HUES48 (cell line): Measurements from ENCODE around the gene HYDIN.
"Not testable (repeated sequence)": the region's sequence is repeated elsewhere in the genome, so short reads cannot be mapped to it uniquely, and the experiment has no call there.

ENCODE experiments used
- H3K27ac ChIP-seq: one replicate; pipeline ENCODE4 v1.7.0; 2013; ENCODE audit warnings: low read depth, low read length, inconsistent platforms
- H3K27me3 ChIP-seq: 2 replicates; pipeline ENCODE4 v1.6.1; 2013; ENCODE audit warnings: mild to moderate bottlenecking, low read length; ENCODE audit not compliant: control insufficient read depth, insufficient read depth
- H3K36me3 ChIP-seq: 2 replicates; pipeline ENCODE4 v1.6.1; 2013; ENCODE audit warnings: low read length; ENCODE audit not compliant: control insufficient read depth, insufficient read depth
- H3K4me1 ChIP-seq: 2 replicates; pipeline ENCODE4 v1.6.1; 2013; ENCODE audit warnings: mild to moderate bottlenecking, low read length; ENCODE audit not compliant: control insufficient read depth, insufficient read depth
- H3K4me3 ChIP-seq: 2 replicates; pipeline ENCODE4 v1.5.1; 2013; ENCODE audit warnings: mild to moderate bottlenecking, low read depth, low read length
- H3K9ac ChIP-seq: 2 replicates; pipeline ENCODE4 v1.6.1; 2013; ENCODE audit warnings: mild to moderate bottlenecking, low read depth, low read length, moderate library complexity
- H3K9me3 ChIP-seq: 2 replicates; pipeline ENCODE4 v1.6.1; 2013; ENCODE audit warnings: low read length; ENCODE audit not compliant: control insufficient read depth, insufficient read depth

The HYDIN gene

DNA sequence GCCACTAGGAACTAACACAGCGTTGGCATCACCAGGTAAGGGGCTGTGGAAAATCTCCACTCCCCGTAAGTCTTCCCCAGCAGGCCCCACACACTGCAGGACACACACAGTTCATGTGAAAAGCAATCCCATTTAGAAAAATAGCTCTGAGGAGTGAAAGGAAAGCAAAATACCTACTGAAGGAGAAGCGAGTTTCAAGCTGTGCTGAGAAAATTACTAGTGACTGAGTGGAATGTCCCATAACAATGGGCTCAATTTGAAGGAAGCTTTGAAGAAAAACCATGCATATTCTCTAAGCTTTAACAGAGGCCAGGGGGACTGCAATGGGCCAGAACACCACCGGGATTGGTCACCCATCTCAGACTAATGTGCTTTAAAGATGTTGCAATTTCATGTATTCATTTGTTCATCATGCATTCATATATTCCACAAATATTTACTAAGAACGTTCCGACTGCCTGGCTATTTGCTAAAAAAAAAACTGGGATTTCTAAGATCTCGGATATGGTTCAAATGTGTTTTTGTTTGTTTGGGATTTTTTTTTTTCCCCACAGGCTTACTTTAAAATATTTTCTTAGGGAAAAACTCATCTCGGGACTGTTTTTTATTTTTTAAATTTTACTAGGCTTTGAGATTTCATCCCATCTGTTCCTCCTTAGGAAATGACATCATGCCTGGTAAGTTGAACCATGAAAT is 202.3 kb downstream of the HYDIN start:
- not testable (repeated sequence) for H3K4me3 ChIP-seq, H3K36me3 ChIP-seq, H3K9ac ChIP-seq, H3K27me3 ChIP-seq, H3K4me1 ChIP-seq, H3K9me3 ChIP-seq
- H3K27ac ChIP-seq, result peak overlapping the region; percentile 76

DNA sequence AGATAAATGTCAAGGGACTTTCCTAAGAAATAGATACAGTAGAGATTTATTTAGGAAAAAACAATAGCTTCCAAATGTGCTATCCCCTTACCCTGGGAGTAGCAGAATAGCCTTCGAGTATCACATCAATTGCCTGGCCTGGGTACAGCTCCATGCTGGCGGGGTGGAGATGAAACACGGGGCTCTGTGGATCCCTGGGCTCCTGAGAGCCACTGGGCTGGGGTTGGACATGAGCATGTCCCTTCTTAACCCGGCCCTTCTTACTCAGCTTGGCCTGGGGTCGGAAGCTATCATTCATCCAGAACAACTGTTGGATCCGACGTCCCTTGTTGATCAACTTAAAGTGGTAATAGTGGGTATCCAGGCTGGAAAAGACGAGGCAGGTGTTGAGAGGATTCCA is 203.0 kb downstream of the HYDIN start:
- H3K4me1 ChIP-seq, H3K36me3 ChIP-seq, H3K9ac ChIP-seq, H3K4me3 ChIP-seq, H3K27me3 ChIP-seq, H3K9me3 ChIP-seq: not testable (repeated sequence)
- peak overlapping the region; percentile 69 for H3K27ac ChIP-seq

DNA sequence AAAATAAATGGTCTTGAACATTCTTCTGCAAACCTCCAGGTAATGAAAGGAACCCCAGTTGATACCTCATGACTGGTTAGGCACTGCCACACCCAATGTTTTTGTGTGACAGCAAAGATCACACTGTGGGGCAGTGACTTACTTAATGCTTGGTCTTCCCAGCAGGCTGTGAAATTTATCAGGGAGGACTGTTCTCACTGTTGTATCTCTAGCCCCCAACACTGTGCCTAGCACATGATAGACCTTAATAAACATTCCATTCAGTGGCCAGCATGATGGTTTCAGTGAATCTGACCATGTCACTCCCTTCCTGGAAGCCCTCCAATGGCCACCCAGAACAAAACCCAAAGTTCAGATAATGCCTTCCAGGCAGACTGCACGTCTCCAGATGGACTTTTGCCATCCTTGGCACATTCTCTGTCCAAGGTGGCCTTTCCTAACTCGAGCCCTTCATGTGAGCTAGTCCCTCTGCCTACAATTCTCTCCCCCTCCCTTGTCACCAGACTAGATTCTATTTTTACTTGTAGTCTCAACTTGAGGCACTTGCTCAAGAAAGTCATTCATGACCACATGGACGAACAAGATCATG is 206.6 kb downstream of the HYDIN start:
- not testable (repeated sequence) for H3K27me3 ChIP-seq, H3K4me1 ChIP-seq, H3K9me3 ChIP-seq, H3K27ac ChIP-seq, H3K4me3 ChIP-seq, H3K36me3 ChIP-seq, H3K9ac ChIP-seq

DNA sequence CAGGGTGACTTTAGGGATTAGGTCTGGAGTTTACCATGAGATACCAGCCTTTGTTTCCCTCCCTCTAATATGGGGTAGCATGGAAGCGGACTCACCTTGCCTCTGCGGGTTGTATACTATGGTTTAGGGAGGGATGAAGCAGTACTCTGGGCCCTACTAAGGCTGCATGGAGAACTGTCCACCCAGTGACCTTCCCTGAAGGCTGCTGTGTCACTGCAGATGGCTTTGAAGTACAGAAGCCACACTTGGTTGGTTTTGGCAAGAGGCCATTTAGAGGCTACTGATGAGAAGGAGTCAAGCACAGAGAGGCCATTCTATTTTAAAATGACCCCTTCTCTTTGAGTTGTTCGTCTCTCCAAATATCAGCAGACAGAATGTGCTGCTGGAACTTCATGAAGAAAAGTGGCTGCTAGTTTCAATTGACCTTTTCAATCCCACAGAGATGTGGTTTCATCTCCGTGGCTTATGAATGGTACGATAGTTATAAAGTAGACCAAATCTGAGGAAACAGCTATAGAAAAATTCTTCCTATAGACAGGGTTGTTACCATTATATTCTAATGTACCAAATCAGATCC is 208.5 kb downstream of the HYDIN start:
- H3K27me3 ChIP-seq, H3K9me3 ChIP-seq, H3K4me1 ChIP-seq: not testable (repeated sequence)

DNA sequence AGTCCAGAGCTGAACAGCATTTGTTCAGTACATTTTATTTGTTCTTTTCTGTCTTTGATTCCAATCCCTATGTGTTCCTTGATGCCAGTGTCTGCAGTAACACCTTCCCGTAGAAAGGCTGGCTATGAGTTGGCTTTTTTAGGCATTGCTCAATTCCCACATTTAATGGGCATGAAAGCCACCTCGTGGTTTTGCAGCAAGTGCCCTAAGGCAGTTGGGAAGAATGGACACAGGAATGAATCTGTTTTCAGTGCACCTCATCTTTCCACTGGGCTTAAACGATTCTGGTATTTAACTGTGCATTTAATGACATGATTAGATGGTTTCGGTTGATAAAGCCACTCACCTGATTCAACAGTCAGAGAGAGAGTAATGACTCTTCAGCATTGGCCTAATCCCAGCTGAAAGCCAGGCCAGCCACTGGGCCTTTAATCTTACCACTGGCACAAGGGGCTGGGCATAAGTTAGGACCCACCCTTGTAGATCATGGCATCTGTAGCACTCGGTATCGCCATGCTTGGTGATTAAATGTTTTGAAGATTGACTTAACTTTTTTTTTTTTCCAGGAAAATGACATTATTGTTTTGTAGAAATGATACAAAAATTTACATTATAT is 211.3 kb downstream of the HYDIN start:
- H3K27me3 ChIP-seq, H3K4me1 ChIP-seq, H3K9ac ChIP-seq, H3K4me3 ChIP-seq, H3K27ac ChIP-seq, H3K9me3 ChIP-seq, H3K36me3 ChIP-seq: not testable (repeated sequence)

More for the DNA sequence above, 208.5 kb downstream of the HYDIN start:
- not testable (repeated sequence) for H3K9ac ChIP-seq, H3K4me3 ChIP-seq, H3K36me3 ChIP-seq, H3K27ac ChIP-seq

DNA sequence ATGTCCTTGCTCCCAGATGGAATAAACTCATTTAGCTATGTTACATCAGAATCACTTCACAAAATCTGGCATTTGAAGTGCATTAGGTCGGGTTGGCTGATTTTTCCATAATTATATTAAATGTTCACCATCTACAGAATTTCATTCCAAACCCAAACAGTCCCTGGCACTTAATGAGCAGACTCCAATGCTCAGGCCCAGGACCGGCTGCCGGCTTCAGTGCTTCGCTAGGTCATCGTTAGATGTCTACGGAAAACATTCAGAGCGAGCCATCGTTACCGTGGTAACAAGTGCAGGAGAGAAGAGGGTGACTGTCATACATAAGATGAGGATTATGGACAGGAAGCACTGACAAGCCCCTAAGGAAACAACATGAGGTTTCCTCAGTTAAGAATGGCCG is 215.1 kb downstream of the HYDIN start:
- H3K9ac ChIP-seq, H3K27ac ChIP-seq, H3K4me3 ChIP-seq, H3K27me3 ChIP-seq, H3K36me3 ChIP-seq, H3K9me3 ChIP-seq, H3K4me1 ChIP-seq: not testable (repeated sequence)

DNA sequence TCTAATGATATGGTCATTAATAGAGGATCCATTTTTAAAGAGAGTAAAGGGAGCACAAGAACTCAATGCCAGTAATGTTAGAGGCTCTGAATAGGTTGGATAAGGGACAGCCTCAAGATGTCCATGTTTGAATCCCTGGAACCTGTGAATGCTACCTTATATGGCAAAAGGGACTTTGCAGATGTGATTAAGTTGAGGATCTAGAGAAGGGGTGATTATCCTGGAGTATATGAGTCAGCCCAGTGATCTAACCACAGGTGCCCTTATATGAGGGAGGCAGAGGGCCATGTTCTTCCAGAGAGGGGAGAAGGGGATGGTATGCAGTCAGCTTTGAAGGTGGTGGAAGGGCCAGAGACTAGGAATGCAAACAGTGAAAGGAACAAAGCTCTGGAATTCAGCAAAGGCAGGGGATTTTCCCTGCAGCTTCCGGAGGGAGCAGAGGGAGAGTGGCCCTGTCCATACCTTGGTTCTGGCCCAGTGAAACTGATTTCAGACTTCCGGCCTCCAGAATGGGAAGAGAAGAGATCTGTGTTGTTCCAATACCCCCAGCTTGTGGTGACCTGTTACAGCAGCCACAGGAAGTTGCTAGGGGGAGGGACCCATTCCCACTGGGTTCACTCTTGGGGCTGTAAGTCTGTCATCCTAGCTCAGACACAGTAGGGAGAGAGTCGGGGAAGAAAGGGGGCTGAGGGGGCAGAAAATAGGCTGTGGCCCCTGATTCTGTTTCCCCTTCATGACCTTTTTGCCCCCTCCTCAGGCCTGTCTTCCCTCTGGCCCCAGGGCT is 220.9 kb downstream of the HYDIN start:
- H3K27ac ChIP-seq, result peak overlapping the region; percentile 66
- H3K36me3 ChIP-seq, H3K27me3 ChIP-seq, H3K9ac ChIP-seq, H3K9me3 ChIP-seq, H3K4me3 ChIP-seq, H3K4me1 ChIP-seq: not testable (repeated sequence)

DNA sequence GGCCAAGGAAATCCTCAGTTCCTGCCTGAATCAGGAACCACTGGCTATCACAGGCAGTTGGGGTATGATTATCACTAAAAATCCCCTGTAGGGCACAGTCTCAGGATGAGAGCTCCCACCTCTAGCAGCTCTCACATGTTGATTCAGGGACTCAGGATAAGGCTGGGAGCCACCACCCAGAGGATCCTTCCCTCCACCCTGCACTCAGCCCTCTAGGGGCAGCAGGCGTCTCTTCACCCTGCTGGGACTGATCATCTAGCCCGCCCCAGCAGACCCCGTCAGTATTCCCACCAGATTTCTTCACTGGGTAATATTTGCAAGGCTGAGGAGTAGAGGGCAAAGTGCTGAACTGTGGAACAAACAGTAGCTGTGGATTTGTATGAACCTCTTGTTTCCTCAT is 224.0 kb downstream of the HYDIN start:
- H3K36me3 ChIP-seq, H3K27ac ChIP-seq, H3K27me3 ChIP-seq, H3K9me3 ChIP-seq, H3K4me1 ChIP-seq, H3K9ac ChIP-seq, H3K4me3 ChIP-seq: not testable (repeated sequence)

DNA sequence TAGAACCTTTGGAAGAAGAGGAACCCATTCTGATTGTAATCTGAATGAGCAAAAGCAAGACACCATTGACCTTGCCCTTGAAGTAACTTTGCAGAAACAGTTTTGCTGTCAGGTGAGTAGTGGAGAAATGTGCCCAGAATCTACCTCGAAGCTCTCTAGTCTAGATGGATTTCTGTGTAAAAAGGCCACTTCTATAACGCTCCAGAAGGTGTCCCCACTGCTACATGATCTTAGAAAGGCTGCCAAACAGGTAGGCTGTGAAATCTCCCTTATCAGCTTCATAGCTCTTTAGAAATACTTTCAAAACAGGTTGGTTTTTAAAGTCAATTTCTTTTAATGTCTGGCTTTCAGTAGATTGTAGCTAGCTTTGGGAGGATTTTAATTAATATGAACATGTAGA is 230.8 kb downstream of the HYDIN start:
- H3K9me3 ChIP-seq, H3K36me3 ChIP-seq, H3K27ac ChIP-seq, H3K9ac ChIP-seq, H3K4me3 ChIP-seq, H3K27me3 ChIP-seq, H3K4me1 ChIP-seq: not testable (repeated sequence)

DNA sequence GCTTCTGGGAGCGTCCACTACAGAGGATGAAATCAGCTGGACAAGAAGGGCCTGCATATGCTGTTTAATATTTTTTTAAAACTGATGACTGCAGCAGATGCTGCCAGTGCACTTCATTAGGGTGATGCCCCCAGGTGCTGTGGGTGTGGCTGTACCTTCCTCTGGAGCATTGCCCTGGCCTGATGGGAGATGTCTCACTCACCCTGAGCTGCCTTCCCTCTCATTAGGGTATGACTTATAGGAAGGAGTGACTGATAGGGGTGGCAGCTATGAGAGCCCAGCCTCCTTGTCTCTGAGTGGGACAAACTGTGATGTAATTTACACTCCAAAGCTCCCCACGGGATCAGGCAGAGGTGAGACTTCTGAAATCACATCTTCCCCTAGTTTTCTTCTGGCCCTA is 234.7 kb downstream of the HYDIN start:
- H3K9ac ChIP-seq, H3K27ac ChIP-seq, H3K4me1 ChIP-seq, H3K9me3 ChIP-seq, H3K4me3 ChIP-seq, H3K27me3 ChIP-seq, H3K36me3 ChIP-seq: not testable (repeated sequence)

DNA sequence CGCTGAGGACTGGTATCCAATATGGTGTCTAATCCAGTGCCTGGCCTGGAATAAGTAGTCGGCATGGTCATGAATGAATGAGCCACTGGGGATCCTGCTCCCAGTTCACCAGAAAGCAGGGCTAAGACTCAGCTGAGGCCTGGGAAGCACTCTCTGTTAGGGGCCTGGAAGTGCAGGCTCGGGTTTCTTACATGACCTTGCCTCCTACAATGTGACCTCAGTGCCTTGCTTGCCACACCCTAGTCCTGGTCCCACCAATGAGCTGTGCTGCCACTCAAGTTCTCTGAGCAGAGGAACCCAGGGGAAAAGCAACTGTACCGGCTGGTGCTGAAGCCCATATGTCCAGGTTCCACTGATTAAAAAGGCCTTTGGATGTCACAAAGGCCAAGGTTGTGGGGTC is 238.0 kb downstream of the HYDIN start:
- not testable (repeated sequence) for H3K36me3 ChIP-seq, H3K4me3 ChIP-seq, H3K27ac ChIP-seq, H3K4me1 ChIP-seq, H3K9me3 ChIP-seq, H3K9ac ChIP-seq, H3K27me3 ChIP-seq
